HUDEP-2 (cell line): ENCODE results near the gene SPPL2A.
"Not testable (repeated sequence)": the region's sequence is repeated elsewhere in the genome, so short reads cannot be mapped to it uniquely, and the experiment has no call there.

ENCODE experiments used
- DNase-seq, 76 experiments: peaks; one replicate each; lab custom pipeline; 2025; ENCODE audit not compliant: unreplicated experiment in 76 of 76; lab: John Stamatoyannopoulos, UW

SPPL2A gene

DNA sequence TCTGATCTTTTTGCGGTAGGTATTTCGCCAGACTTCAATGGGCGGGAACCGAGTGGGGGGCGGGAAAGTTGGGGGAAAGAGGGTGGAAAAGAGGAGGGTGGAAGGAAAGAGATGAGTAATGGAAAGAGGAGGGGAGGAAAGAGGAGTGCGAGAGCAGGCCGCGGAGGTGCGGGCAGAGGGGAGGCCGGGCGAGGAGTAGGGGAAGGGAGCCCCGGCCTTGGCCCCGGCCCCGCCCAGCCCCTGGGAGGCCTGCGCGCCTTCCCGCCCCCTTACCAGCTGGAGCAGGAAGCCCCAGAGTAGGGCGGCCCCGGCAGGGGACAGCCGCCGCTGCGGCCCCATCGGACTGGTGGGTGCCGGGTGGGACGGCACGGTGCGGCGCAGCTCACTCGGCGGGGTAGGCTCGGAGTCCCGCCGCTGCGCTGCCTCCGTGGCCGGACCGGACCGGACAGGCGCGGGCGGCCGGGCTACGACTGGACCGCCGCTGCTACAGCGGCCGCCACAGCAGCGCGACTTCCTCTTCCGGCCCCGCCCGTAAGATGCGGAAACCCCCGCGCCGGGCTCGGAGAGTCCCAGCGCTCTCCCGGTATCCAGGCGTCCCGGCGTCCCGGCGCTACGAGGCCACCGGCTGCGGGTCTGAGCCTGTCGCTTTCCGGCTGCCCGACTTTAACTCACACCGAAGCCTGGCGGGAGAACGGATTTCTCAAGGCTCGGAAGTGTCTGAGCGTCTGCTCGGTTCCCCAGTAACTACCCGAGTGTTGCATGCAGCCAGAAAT lies at the start of gene SPPL2A:
Gene SPPL2A (minus strand): TSS at position 512 of the 773 bp plus-strand sequence. CDS start 173 bp downstream, at position 339.
- DNase-seq = peak in 74 of 76 experiments; percentile 11 to 85 (median 70)

GRCh38 chr15:50814634-50815033 lies 49.1 kb upstream of the SPPL2A start:
- DNase-seq = no peak

DNA sequence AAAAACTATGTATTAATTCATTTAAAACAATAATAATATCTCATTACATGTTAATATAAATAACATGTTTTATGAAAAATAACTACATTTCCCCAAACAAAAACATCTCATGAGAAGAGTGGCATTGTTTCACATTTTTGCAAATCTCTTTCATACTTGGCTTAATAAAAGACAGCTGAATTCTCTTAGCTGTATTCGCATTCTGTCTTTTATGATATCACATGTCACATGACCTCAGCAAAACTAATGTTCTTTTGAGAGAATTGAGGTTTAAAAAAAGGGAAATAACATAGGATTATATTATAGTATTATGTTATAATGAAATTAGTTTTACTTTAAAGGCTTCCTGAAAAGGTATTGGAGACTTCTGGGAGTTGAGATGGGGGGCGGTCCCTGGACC lies 48.4 kb upstream of the SPPL2A start:
- DNase-seq = no peak

DNA sequence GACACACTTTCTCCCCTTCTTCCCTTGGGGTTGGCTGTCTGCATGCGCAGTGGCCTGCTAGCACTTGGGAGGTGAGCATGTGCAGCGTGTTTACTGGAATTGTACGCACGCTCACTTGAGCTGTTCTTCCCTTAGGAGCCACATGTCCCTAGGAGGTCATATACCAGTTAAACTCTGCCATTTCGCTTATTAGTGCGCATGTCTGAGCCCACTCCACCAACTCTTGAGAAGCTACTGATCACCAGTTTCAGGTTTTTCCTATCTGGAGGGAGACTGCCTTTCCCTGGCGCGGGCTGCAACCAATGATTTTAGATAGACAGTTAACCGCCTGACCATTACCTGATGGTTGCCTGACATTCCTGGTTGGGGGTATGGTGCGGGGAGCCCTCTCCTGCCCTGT lies 47.6 kb upstream of the SPPL2A start:
- no peak for DNase-seq

DNA sequence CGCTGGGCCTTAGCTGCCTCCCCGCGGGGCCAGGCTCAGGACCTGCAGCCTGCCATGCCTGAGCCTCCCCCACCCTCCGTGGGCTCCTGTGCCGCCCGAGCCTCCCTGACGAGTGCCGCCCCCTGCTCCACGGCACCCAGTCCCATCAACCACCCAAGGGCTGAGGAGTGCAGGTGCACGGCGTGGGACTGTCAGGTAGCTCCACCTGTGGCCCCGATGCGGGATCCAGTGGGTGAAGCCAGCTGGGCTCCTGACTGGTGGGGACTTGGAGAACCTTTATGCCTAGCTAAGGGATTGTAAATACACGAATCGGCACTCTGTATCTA lies 46.6 kb upstream of the SPPL2A start:
- not testable (repeated sequence) for DNase-seq

- DNase-seq = not testable (repeated sequence)
Observed at GRCh38 chr15:50811461-50812180, 46.1 kb upstream of the SPPL2A start.

DNA sequence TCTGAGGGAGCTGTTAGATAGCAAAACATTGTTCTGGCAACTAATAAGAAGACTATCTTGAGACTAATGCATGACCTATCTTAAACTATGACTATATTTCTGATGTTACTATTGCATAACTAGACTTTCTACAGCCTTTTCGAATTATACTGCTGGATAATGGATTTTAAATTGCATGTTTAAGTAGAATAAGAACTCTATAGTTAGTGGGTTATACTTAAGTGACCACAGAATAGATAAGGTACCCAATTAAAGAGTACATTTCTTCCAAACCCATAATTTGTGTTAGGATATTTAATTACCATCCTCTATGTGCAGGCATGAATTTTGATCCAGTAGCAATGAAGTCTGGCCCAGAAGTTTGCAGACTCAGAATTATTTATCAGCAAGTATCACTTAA lies 44.6 kb upstream of the SPPL2A start:
- DNase-seq = no peak

DNA sequence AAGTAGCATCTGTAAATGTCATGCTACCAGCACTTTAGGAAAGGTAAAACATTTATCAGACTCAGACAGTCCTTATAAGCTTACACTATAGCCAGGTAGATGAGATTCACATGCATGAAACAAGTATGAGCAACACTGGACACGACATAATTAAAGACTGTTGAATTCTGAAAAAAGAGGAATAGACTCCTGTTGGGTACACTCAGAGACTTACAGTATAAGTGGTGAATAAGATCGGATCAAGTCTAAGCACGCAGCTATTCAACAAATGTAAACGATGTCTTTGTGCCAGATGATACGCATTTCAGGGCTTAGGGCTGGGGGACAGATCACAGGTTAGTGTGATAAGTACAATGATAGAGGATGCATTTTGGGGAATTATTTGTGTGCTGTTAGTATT lies 43.2 kb upstream of the SPPL2A start:
- DNase-seq = no peak

DNA sequence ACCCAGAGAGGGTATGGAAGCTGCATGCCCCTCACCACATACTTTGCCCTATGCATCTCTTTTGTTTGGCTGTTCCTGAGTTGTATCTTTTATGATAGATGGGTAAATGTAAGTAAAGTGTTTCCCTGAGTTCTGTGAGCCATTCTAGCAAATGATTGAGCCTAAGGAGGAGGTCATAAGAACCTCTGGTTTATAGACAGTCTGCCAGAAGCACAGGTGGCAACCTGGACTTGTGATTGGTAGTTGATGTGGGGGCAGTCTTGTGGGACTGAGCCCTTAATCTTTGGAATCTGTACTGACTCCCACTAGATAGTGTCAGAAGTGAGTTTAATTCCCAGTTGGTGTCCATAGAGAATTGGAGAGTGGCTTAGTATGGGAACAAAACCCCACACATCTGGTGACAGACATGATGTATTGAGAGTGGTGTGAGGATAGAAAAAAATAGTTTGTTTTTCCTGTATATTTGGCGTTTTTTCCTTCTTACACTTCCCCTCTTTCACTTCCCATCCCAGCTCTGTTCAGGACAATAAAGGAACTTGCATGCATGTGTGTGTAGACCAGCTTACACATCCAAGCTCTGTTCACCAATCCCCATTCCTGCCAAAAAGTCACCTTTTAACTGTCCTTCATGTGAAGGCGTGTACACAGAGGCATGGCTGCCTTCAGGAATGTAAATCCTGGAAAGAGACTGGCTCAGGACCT lies 38.1 kb upstream of the SPPL2A start:
- DNase-seq = no peak

DNA sequence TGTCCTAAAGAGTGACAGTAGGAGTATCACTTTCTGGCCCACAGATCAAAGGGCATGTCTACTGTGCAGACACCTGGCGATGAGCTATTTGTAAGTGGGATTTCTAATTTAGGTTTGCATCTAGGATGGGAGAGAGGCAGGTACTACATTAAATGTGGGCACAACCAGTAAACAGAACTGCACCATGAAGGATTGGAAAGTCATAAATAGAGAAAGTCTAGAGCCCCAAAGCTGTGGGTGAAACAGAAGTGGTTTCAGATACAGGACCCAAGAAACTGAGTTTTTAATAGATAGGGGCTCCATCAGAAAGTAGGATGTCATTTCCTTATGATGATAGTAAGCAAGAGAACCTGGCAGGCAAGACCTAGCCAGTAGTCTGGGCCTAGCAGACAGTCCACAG lies 35.2 kb upstream of the SPPL2A start:
- DNase-seq = no peak

GRCh38 chr15:50798684-50799083 lies 33.2 kb upstream of the SPPL2A start:
- no peak for DNase-seq

DNA sequence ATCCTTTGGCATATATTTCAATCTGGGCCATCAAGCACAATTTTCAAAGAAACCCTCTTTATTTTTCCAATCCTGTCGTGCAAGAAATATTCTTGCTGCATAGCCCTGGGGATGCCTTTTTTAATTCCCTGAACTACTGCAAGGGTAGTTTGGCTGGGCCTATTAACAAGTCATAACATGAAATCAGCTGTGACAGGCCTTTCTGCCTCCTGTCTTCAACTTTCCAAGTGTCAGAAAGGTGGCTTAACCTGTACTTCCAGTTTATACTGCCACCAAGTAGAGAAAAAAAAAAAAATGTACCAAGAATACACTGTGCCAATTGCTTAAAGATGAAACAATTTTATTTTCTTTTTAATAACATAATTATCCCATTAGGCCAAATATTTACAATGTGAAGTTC lies 32.4 kb upstream of the SPPL2A start:
- no peak for DNase-seq

- DNase-seq = no peak
Observed at GRCh38 chr15:50791486-50791885, 26.0 kb upstream of the SPPL2A start.

GRCh38 chr15:50790778-50791453 lies 25.4 kb upstream of the SPPL2A start:
- peak in 6 of 76 experiments; percentile 4 to 46 (median 11) for DNase-seq

DNA sequence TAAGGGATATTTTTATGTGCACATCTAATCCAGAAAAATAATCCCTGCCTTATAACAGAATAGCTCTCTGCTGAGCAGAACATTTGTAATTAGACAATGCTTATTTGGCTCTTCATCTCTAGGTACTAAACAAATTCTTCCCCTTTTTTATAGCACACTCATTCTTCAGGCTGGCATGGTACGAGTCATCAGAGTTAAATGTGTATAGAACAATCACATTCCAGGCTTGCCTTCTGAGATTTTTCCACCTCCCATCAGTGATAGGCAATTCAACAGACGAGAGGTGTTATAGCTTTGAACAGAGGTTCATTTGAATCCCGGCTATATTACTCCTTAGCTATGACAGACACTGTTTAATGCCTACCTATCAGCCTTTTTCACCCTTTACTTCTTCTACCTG lies 21.4 kb upstream of the SPPL2A start:
- no peak for DNase-seq

DNA sequence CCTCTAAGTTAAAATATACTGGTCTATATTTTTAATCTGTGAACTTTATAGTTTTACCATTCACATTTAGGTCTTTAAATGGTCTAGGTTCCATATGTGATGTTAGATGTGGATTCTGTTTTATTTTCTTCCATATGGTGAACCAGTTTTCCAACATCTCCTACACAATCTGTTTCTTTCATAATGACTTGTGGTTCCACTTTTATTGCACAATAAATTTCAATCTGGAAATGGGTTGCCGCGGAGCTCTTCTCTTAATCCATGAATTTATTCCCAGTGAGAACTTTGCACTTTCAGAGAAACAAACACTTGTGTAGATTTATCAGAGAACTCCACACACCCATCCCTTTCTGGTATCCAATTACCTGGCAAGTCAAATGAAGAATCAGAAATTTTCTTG lies 20.9 kb upstream of the SPPL2A start:
- no peak for DNase-seq

DNA sequence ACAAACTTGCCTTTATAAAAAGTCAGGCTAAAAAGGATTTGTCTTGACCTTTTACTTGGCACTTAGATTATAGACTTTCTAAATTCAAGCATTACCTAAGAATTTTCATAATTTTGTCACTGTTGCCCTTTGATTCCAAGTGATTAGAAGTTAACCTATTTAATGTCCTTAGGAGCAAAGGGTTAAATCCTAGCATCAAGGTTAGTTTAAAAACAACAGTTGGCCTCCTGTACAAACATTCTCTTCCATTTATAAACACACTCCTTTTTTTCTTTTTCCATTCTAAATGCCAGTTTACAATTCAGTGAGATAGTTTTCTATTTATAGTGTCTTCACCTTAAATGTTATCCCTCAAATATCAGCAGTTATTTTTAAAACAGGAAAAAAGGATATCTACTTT lies 18.4 kb upstream of the SPPL2A start:
- DNase-seq = no peak

- no peak for DNase-seq
Observed at GRCh38 chr15:50783411-50783810, 17.9 kb upstream of the SPPL2A start.

- DNase-seq = no peak
Observed at GRCh38 chr15:50778086-50778485, 12.6 kb upstream of the SPPL2A start.

DNA sequence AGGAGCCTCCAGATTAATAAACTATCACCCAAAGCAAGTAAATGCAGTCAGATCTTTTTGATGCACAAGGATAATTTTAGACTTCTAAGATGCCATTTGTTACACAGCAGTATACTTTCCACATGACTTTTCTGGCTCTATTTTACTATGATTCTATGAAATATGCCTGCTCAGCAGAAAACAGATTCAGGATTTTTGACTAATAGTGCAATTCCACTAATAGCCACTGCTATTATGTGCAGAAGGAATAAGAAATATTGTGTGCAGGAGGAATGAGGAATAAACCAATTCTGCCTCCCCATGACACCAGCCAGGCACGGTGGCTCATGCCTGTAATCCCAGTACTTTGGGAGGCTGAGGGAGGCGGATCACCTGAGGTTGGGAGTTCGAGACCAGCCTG lies 11.5 kb upstream of the SPPL2A start:
- no peak for DNase-seq

DNA sequence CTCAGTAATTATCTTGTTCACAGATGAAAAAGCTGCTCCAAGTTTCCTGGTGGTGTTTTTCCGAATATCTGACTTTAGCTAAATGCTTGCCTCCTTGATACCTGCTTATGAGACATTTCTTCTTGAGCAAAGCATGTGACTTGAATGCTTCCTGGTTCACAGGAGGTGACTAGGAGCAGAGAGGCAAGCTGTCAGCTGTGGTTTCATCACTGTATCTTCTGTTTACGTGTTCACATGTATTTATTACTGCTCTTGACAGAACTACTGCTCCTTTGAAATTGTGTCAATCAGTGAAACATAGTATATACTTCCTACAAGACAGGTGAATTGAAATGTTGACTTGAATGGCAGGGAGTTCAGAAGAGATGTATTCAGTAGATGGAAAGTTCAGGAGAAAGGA lies 8.9 kb upstream of the SPPL2A start:
- DNase-seq = no peak
